22Rv1 (cell line): ENCODE data around the gene SEC14L5.

Experiments
- CTCF ChIP-seq: fragments of 450-650 bp; IDR thresholded peaks from 2 replicates; pipeline ENCODE4 v1.5.1; 2017; ENCODE audit warnings: mild to moderate bottlenecking
- ZFX ChIP-seq: fragments of 450-650 bp; IDR thresholded peaks from 2 replicates; pipeline ENCODE4 v1.6.1; 2017; ENCODE audit warnings: antibody characterized with exemption, borderline replicate concordance

GRCh38 chr16:5035909-5036227 is 77.7 kb downstream of the SEC14L5 start:
- TF ChIP-seq CTCF (no peak), ZFX (no peak)
